Ovary (tissue), 9 donors: ENCODE data around the gene CAPN5. TPM values are rescaled to one million over a fixed set of nuclear protein-coding genes. Genes with fewer than 3 reads are reported as not detected.

ENCODE experiments used
- DNase-seq, 5 donors: peaks; one replicate each; pipeline ENCODE4 v3.0.0-alpha.2; 2019 to 2020
- H3K27ac ChIP-seq, 2 donors: fragments of 200-600 bp; one replicate each; pipeline versions ENCODE4 v1.5.1 to v1.8.0; 2019 to 2022
- H3K27me3 ChIP-seq: fragments of 200-600 bp; one replicate; pipeline ENCODE4 v1.8.0; 2022
- H3K36me3 ChIP-seq: fragments of 200-600 bp; sonication (generic); one replicate; pipeline ENCODE4 v1.5.1; 2019
- H3K4me1 ChIP-seq: one replicate; pipeline ENCODE4 v1.8.1; 2013; ENCODE audit warnings: mild to moderate bottlenecking, moderate library complexity; ENCODE audit not compliant: insufficient read depth
- H3K4me3 ChIP-seq: fragments of 200-600 bp; sonication (generic); one replicate; pipeline ENCODE4 v1.5.1; 2017
- H3K9me3 ChIP-seq, 2 donors: fragments of 200-600 bp in 1 of 2; sonication (generic) in 1 of 2; one replicate each; pipeline versions ENCODE4 v1.5.1 to v1.8.1; 2013 to 2019; ENCODE audit warnings: mild to moderate bottlenecking in 1 of 2, moderate library complexity in 1 of 2
- CTCF ChIP-seq, 3 donors: fragments of 450-650 bp in 2 of 3; fragments of 200-600 bp in 1 of 3; IDR thresholded peaks; one replicate each; pipeline versions ENCODE4 v1.5.1 to v1.8.0; 2016 to 2022; ENCODE audit warnings: antibody characterized with exemption in 3 of 3, mild to moderate bottlenecking in 1 of 3
- EP300 ChIP-seq: sonication (generic); formaldehyde crosslinking; IDR thresholded peaks from one replicate; pipeline ENCODE4 v1.6.1; 2017; ENCODE audit warnings: antibody characterized with exemption
- POLR2A ChIP-seq: fragments of 450-650 bp; IDR thresholded peaks from one replicate; pipeline ENCODE4 v1.6.1; 2017; ENCODE audit warnings: antibody characterized with exemption, mild to moderate bottlenecking, moderate library complexity
- WGBS, 3 donors: extraction: QIAGEN DNeasy Blood & Tissue Kit in 1 of 3; methylation state at CpG; one replicate each; pipeline versions ENCODE4 v1.1.5 to v1.1.7; 2013 to 2017; 5-methylcytosine and 5-hydroxymethylcytosine counted together
- intact Hi-C, 4 donors: fragments of 100-400 bp; cut with DNase I; formaldehyde crosslinking; loops; one replicate each; pipeline versions ENCODE4 v1.11.0 to v1.15.1; 2022 to 2023
- polyA plus RNA-seq, 2 donors: library from polyadenylated mRNA; stranded (reverse); fragments of 200-250 nt in 1 of 2; fragments of 350-450 nt in 1 of 2; fragmentation: Illumina TruSeq in 1 of 2; extraction: RNeasy Lipid Tissue Mini Kit (QIAGEN cat#74804) in 1 of 2; gene quantifications; one replicate each; pipeline ENCODE4 v1.2.3, GENCODE V29; 2013 to 2014
- total RNA-seq, 7 donors: library from RNA; depleted of rRNA in 2 of 7; stranded (reverse); fragments of >200 nt in 2 of 7; fragmentation: NEBNext Ultra II Directional in 3 of 7; extraction: Animal tissue kit (Norgen Biotek cat#: 25700) in 3 of 7; gene quantifications; one replicate each; pipeline versions ENCODE4 v1.1.0 to v1.2.4, GENCODE V29; 2016 to 2023
- donor health status: DM: no; HTN: no; CAD: no; lungs with moderate emphysema.
- donor health status: DM: no; HTN: no; CAD: no.
- donor health status: Bipolar disorder and iron deficiency.
- donor health status: DM: yes; HTN: yes; CAD: no.
- donor health status: DM: no; HTN: no; CAD: no.
- donor health status: DM: yes; HTN: yes; CAD: no.

The CAPN5 gene
- total and polyA plus RNA-seq, 9 donors: 3.0 to 82.2 (median 21.3) TPM

- Histone ChIP-seq H3K9me3 (no peaks in the 10 kb centered on the region), H3K27ac (no peak overlapping the region), H3K27me3 (no peaks in the 10 kb centered on the region), H3K4me1 (peaks cover 12% of the 10 kb centered on the region), H3K36me3 (no peaks in the 10 kb centered on the region), H3K4me3 (no peak overlapping the region)
- WGBS, 3 donors: 93 to 94% (median 94%) methylated on average over 2 of the region's 2 CpGs
- TF ChIP-seq POLR2A (no peak), EP300 (no peak)
- intact Hi-C loops: no loop called here
- peak in 1 of 5 donors; percentile 12 for DNase-seq
Measured at GRCh38 chr11:77080643-77081210, 14.0 kb downstream of the CAPN5 start.

GRCh38 chr11:77081381-77081851 lies 14.6 kb downstream of the CAPN5 start:
- peak in 4 of 5 donors; percentile 8 to 30 (median 14) for DNase-seq
- H3K4me3 ChIP-seq: no peak overlapping the region

GRCh38 chr11:77081976-77082836 lies 15.4 kb downstream of the CAPN5 start:
- Histone ChIP-seq H3K36me3 (no peaks in the 10 kb centered on the region), H3K4me1 (peaks cover 23% of the 10 kb centered on the region), H3K9me3 (no peaks in the 10 kb centered on the region), H3K4me3 (no peak overlapping the region), H3K27ac (peak overlapping the region; percentile 7 to 21), H3K27me3 (no peaks in the 10 kb centered on the region)
- WGBS, 3 donors: 48 to 52% (median 48%) methylated on average over 11 of the region's 11 CpGs
- intact Hi-C loops: no loop called here
- peak in 3 of 5 donors; percentile 8 to 34 (median 9) for DNase-seq
- TF ChIP-seq POLR2A (no peak), EP300 (no peak), CTCF (IDR thresholded peaks at IDR 0.05) (no peak)

More at GRCh38 chr11:77081381-77081851, 14.6 kb downstream of the CAPN5 start:
- no peaks in the 10 kb centered on the region for H3K27me3 ChIP-seq
- no peak overlapping the region for H3K27ac ChIP-seq
- intact Hi-C loops: no loop called here
- H3K4me1 ChIP-seq: peaks cover 16% of the 10 kb centered on the region
- TF ChIP-seq POLR2A (no peak), EP300 (no peak), CTCF (IDR thresholded peaks at IDR 0.05) (no peak)
- WGBS, 3 donors: 89 to 90% (median 90%) methylated on average over 9 of the region's 9 CpGs
- no peaks in the 10 kb centered on the region for H3K36me3 ChIP-seq
- no peaks in the 10 kb centered on the region for H3K9me3 ChIP-seq

- no peaks in the 10 kb centered on the region for H3K9me3 ChIP-seq
- TF ChIP-seq POLR2A (no peak), CTCF (IDR thresholded peaks at IDR 0.05) (no peak), EP300 (no peak)
- H3K4me3 ChIP-seq: no peak overlapping the region
- no peaks in the 10 kb centered on the region for H3K27me3 ChIP-seq
- intact Hi-C loops: no loop called here
- WGBS, 3 donors: 60 to 69% (median 61%) methylated on average over 15 of the region's 15 CpGs
- no peaks in the 10 kb centered on the region for H3K36me3 ChIP-seq
- H3K27ac ChIP-seq: peak overlapping the region; percentile 21 to 52
- H3K4me1 ChIP-seq: peaks cover 23% of the 10 kb centered on the region
- DNase-seq: peak; percentile 44 to 59 (median 51)
Measured at GRCh38 chr11:77082838-77083565, 16.2 kb downstream of the CAPN5 start.
